Activated CD4-positive, alpha-beta T cell treated with anti-CD3 and anti-CD28 coated beads, Interleukin-2, amount 50 U/mL, for 1 hour (primary cell): ENCODE measurements around the gene GPD1L.
"Not testable (repeated sequence)": the region's sequence is repeated elsewhere in the genome, so short reads cannot be mapped to it uniquely, and the experiment has no call there.

ENCODE experiments used
- DNase-seq: peaks from one replicate; pipeline ENCODE4 v3.0.0-alpha.2; 2020

Gene GPD1L

DNA sequence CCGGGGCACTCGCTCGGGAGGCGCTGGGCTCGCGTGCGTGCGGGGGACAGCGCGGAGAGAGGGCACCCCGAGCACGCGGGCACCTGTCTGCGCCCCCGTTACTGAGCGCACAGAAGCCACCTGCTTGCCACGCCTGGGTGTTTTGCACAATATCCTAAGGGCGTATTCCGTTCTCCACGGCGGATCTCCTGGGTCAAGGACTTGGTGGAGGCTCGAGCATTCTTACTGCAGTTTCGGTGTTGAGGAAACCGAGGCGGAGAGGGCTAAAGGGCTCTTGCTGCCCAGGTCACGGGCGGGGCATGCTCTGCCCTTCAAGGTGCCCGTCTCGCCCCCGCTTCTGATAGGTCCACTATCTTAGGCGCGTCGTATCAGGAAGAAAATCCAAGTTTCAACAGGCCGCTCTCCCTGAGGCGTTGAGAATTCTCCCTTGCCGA lies 526 bp downstream of the GPD1L start:
- DNase-seq: no peak

DNA sequence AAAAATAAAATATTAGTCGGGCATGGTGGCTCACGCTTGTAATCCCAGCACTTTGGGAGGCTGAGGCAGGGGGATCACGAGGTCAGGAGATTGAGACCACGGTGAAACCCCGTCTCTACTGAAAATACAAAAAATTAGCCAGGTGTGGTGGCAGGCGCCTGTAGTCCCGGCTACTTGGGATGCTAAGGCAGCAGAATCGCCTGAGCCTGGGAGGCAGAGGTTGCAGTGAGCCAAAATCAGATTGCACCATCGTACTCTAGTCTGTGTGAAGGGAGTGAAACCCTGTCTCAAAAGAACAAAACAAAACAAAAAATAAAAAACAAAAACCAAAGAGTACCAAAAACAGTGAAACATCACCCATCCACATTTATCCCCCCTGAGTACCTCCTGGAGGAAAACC lies 1.8 kb downstream of the GPD1L start:
- not testable (repeated sequence) for DNase-seq

GRCh38 chr3:32109256-32109655 lies 2.8 kb downstream of the GPD1L start:
- no peak for DNase-seq

GRCh38 chr3:32110233-32110760 lies 3.9 kb downstream of the GPD1L start:
- DNase-seq: no peak

- no peak for DNase-seq
Measured at GRCh38 chr3:32111560-32111959, 5.1 kb downstream of the GPD1L start.

GRCh38 chr3:32113566-32113965 lies 7.1 kb downstream of the GPD1L start:
- DNase-seq: no peak

- no peak for DNase-seq
Measured at GRCh38 chr3:32113981-32114545, 7.6 kb downstream of the GPD1L start.

DNA sequence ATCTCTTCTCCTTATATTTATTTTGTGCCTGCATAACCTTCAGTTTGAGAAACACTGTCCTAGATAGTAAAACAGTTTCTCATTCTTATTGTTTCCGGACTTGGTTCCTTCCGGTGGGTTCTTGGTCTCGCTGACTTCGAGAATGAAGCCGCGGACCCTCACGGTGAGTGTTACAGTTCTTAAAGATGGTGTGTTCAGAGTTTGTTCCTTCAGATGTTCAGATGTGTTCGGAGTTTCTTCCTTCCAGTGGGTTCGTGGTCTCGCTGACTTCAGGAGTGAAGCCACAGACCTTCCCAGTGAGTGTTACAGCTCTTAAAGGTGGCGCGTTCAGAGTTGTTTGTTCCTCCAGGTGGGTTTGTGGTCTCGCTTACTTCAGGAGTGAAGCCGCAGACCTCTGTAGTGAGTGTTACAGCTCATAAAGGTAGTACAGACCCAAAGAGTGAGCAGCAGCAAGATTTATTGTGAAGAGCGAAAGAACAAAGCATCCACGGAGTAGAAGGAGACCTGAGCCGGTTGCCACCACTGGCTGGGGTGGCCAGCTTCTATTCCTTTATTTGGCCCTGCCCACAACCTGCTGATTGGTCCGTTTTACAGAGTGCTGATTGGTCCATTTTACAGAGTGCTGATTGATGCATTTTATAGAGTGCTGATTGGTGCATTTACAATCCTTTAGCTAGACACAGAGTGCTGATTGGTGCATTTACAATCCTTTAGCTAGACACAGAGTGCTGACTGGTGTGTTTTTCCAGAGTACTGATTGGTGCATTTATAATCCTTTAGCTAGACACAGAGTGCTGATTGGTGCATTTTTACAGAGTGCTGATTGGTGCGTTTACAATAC lies 8.3 kb downstream of the GPD1L start:
- peak; percentile 58 for DNase-seq

DNA sequence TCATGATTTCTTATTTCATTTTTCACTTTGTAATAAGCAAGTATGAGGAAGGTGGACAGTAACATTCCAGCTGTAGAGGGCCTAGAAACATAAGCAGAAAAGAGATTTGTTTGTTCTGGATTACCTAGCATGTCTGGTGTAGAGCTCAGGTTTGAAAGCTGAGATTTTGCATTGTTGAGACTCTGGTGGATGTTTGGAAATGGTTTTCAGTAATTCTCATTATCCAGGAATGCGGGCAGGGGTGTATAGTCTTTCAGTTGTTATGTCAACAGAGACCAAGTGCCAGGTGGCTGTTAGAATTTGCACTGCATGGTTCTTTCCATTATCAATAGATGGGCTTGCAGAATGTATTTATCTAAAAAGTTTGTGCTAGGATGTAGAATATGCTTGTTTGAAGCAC lies 10.9 kb downstream of the GPD1L start:
- no peak for DNase-seq

DNA sequence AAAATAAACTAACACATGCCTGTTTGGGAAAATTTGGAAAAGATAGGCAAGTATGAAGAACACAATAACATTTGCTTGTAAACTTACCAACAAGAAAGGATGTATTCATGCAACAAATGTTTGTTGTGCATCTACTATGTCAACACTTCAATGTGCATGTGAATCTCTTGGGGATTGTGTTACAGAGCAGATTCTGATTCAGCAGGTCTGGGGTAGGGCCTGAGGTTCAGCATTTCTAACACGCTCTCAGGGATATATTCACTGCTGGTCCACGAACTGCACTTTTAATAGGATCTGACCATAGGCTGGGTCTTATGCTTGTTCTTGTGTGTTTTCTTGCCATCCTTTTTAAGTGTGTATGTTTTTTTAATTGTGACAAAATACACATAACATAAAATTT lies 11.8 kb downstream of the GPD1L start:
- no peak for DNase-seq

DNA sequence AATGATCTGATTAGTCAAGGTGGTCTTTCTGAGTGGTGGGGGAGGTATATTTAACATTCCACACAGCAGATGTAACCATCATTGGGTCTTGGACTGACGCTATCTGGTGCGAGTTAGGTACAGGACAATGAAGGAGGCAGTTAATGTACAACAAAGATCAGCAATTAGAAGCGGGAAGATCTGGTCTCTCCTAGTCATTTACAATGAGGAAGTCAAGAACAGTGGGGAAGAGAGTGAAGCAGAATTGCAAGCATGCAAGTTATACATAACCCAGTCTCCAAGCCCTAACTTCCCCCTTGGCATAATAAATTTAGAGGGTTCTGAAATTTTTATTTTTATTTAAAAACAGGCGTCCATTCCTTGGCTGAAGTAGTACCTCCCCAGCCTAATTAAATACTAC lies 14.1 kb downstream of the GPD1L start:
- no peak for DNase-seq

DNA sequence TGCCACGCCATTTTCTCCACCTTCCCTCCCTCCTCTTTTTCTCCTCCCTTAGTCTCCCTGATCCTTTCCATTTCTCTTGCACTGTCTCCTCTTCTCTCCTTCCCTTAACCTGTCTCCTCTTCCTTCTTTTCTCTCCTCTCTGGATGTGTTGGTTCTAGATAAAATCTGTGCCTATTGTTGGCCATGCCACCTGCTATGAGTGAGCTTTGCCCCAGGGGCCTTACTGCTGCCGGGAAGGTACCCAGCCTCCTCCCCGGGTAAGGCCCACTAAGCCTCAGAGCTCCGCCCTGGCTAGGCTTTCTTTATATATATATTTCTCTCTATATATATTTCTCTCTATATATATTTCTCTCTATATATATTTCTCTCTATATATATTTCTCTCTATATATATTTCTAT lies 14.7 kb downstream of the GPD1L start:
- no peak for DNase-seq

GRCh38 chr3:32123620-32124019 lies 17.2 kb downstream of the GPD1L start:
- DNase-seq: no peak

DNA sequence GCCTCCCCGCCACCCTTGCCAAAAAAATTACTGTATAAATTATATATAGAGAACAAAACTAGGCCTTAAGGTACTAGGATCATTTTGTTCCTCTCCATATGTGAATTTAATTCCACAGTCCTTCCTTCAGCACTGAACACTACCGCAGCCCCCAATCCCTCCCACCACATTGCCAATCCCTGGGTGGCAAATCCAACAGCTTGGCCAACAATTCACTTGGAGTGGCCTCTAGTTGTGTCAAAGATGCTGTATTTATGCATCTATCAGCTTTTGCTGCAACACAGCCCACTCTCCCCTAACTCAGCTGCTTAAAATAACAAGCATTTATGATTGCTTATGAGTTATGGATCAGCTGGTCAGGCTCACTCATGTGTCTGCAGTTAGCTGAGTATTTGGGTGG lies 18.6 kb downstream of the GPD1L start:
- no peak for DNase-seq

DNA sequence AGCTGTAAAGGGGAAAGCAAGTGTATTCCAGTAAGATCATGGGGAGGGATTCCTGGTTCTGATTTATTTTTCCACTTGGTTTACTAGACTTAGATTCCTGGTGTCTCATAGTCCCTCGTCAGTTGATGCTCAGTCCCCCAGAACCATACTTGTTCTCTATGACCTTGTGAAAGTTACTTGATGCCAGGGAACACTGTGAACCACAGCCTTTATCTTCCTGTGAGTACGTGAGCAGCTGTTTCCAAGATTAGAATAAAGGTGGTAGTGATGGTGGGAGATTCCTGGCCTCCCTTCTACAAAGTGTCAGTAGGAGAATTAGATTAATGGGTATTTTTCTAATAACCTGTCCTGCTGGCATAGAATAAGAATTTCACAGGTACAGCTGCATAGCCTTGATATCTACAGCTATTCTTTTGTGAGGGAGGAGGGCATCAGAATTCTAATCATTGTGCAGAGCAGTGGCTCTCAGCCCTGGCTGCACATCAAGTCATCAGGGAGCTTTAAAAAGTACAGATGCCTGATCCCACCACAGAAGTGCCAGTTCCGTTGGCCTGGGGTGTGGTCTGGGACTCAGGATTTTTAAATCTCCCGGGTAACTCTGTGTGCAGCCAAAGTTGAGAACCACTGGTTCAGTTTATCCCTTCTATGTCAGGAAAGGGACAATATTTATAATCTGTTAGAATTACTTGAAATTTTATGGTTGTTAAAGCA lies 20.0 kb downstream of the GPD1L start:
- DNase-seq: no peak

DNA sequence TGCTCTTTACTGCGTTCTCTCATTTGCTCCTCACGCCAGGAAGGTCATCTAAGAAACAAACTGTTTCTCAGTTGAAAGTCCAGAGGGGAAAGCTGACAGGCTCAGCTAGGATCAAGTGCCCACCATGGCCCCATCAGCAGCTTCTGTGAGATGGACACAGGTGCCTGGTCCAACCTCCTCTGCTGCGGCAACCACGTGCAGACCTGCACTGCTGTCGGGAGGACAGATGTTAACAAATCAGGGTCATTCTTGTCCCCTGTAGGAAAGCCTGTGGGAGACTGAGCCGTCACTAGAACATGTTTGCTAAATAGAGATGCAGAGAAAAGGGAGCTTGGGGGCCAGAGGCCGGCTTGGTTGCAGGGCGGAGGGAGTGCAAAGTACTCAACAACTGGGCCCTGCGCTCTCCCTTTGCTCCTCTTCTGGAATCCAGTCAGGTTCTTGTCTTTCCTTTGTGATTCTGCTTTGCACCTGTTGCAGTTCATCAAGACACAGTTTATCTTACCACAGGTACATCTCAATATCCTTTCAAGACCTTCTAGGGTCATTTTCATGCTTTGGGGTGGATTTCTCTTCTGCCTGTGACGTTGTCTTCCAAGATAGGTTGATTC lies 20.9 kb downstream of the GPD1L start:
- no peak for DNase-seq

- DNase-seq: no peak
Measured at GRCh38 chr3:32128936-32129335, 22.5 kb downstream of the GPD1L start.

- no peak for DNase-seq
Measured at GRCh38 chr3:32129832-32130231, 23.4 kb downstream of the GPD1L start.

DNA sequence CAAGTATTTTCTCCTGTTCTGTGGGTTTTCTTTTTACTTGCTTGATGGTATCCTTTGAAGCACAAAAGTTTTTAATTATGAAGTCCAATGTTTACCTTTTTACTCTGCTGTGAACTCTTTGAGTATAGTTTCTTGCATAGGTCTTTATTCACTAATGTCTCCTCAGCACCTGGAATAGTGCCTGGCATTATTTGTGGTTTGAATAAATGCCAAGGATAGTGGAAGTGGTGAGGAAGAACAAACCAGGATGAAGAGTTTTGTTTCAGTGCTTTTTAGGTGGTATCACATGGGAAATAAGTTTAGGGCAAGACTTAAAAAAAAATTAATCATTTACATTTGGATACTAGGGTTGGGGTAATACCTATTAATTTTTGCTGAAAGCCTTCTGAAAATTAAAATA lies 25.7 kb downstream of the GPD1L start:
- DNase-seq: no peak

GRCh38 chr3:32132706-32133105 lies 26.3 kb downstream of the GPD1L start:
- no peak for DNase-seq

- DNase-seq: no peak
Measured at GRCh38 chr3:32136703-32137102, 30.3 kb downstream of the GPD1L start.

GRCh38 chr3:32137870-32138269 lies 31.4 kb downstream of the GPD1L start:
- DNase-seq: no peak

DNA sequence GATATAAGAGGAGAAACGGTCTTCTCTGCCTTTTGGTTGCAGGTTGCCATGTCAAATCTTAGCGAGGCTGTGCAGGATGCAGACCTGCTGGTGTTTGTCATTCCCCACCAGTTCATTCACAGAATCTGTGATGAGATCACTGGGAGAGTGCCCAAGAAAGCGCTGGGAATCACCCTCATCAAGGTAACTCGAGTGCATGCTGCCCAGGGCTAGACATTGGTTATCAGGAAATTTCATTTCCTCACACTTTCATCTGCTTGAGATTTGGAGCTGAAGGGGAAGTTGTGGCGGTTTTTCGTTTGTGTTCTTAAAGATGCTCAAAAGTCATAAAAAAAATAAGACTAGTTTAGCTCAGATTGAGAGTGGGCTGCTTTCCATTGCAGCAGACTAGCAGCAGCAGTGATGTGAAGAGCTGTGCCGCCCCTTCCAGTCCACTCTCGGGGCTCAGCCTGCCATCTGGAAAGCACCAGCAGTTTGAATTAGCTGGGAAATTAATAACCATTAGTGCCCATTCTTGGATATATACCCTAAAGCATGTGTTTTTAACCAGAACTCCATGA lies 32.2 kb downstream of the GPD1L start:
- DNase-seq: no peak
